Tibial nerve (tissue), 4 donors: Measurements from ENCODE around the gene LONP2.

Experiments
- CTCF ChIP-seq, 5 experiments: fragments of 200-600 bp in 3 of 5; fragments of 450-650 bp in 2 of 5; sonication (generic) in 3 of 5; IDR thresholded peaks; one replicate each; pipeline ENCODE4 v1.5.1; 2016 to 2019; ENCODE audit warnings: antibody characterized with exemption in 5 of 5, mild to moderate bottlenecking in 3 of 5, moderate library complexity in 2 of 5
- EP300 ChIP-seq, 2 donors: sonication (generic); formaldehyde crosslinking; IDR thresholded peaks; one replicate each; pipeline ENCODE4 v1.6.1; 2017; ENCODE audit warnings: antibody characterized with exemption in 2 of 2, mild to moderate bottlenecking in 1 of 2
- POLR2A ChIP-seq, 2 donors: fragments of 450-650 bp; IDR thresholded peaks; one replicate each; pipeline ENCODE4 v1.6.1; 2017; ENCODE audit warnings: antibody characterized with exemption in 2 of 2, mild to moderate bottlenecking in 2 of 2, moderate library complexity in 2 of 2

GRCh38 chr16:48203974-48204824, 39.9 kb upstream of the LONP2 start:
- TF ChIP-seq EP300 (IDR thresholded peaks at IDR 0.05) = no peak
- no peak for TF ChIP-seq CTCF (IDR thresholded peaks at IDR 0.05)
- TF ChIP-seq POLR2A (IDR thresholded peaks at IDR 0.05) = no peak
